BLaER1 treated with 17β-estradiol and CSF1 and Interleukin-3, amounts not matched to agents 10 nM and 100 nM (cell line): ENCODE results near the gene HLA-F.
A peak's percentile ranks its signal among the peaks of the same experiment; 100 is the strongest.

ENCODE experiments used
- H3K27ac ChIP-seq, 11 experiments: shearing (Covaris generic); formaldehyde crosslinking; 2 replicates each; pipeline ENCODE4 v1.8.1; 2022
- H3K27me3 ChIP-seq, 11 experiments: shearing (Covaris generic); formaldehyde crosslinking; 2 replicates each; pipeline ENCODE4 v1.8.1; 2022
- H3K36me3 ChIP-seq, 11 experiments: shearing (Covaris generic); formaldehyde crosslinking; 2 replicates each; pipeline ENCODE4 v1.8.1; 2022
- H3K4me1 ChIP-seq, 10 experiments: shearing (Covaris generic); formaldehyde crosslinking; 2 replicates each; pipeline ENCODE4 v1.8.1; 2022
- H3K4me2 ChIP-seq, 11 experiments: shearing (Covaris generic); formaldehyde crosslinking; 2 replicates each; pipeline ENCODE4 v1.8.1; 2022
- H3K4me3 ChIP-seq, 10 experiments: shearing (Covaris generic); formaldehyde crosslinking; 2 replicates each; pipeline ENCODE4 v1.8.1; 2022
- H3K9ac ChIP-seq, 11 experiments: shearing (Covaris generic); formaldehyde crosslinking; 2 replicates each; pipeline ENCODE4 v1.8.1; 2022
- H3K9me3 ChIP-seq, 11 experiments: shearing (Covaris generic); formaldehyde crosslinking; replicated peaks in 1 of 11; 2 replicates each; pipeline ENCODE4 v1.8.1; 2022
- H4K20me1 ChIP-seq, 11 experiments: shearing (Covaris generic); formaldehyde crosslinking; 2 replicates each; pipeline ENCODE4 v1.8.1; 2022
- Cebpa-rat ChIP-seq, 11 experiments: shearing (Covaris generic); IDR thresholded peaks; 2 replicates each; pipeline ENCODE4 v1.8.1; 2022

Gene HLA-F

GRCh38 chr6:29685718-29686326 lies 37.4 kb upstream of the HLA-F start:
- Histone ChIP-seq H4K20me1 (no peaks in the 10 kb centered on the region), H3K27me3 (no peaks in the 10 kb centered on the region), H3K9me3 (peaks cover 0 to 6% (median 2%) of the 10 kb centered on the region in 11 experiments; a peak in 12 of 22 replicates), H3K36me3 (no peaks in the 10 kb centered on the region), H3K4me2 (no peak overlapping the region), H3K4me1 (no peaks in the 10 kb centered on the region; a peak in 1 of 20 replicates), H3K27ac (no peak overlapping the region), H3K9ac (no peak overlapping the region), H3K4me3 (no peak overlapping the region)
- TF ChIP-seq Cebpa-rat (IDR thresholded peaks at IDR 0.05) = no peak

- Histone ChIP-seq H3K4me2 (no peak overlapping the region), H3K27me3 (no peaks in the 10 kb centered on the region), H3K4me3 (no peak overlapping the region), H3K9ac (no peak overlapping the region), H3K9me3 (peaks cover 10 to 17% (median 13%) of the 10 kb centered on the region in 11 experiments; a peak in 20 of 22 replicates), H3K36me3 (no peaks in the 10 kb centered on the region), H3K27ac (no peak overlapping the region), H3K4me1 (peaks cover 0 to 4% (median 0%) of the 10 kb centered on the region in 10 experiments; a peak in 1 of 20 replicates), H4K20me1 (no peaks in the 10 kb centered on the region)
- no peak for TF ChIP-seq Cebpa-rat (IDR thresholded peaks at IDR 0.05)
These were observed 28.6 kb upstream of the HLA-F start for GRCh38 chr6:29694637-29695036.

GRCh38 chr6:29696147-29697125 lies 26.8 kb upstream of the HLA-F start:
- no peaks in the 10 kb centered on the region for H4K20me1 ChIP-seq
- peak overlapping the region in 1 of 11 experiments; percentile 2; a peak in 1 of 22 replicates for H3K4me2 ChIP-seq
- H3K36me3 ChIP-seq = no peaks in the 10 kb centered on the region
- no peak for TF ChIP-seq Cebpa-rat (IDR thresholded peaks at IDR 0.05)
- H3K27me3 ChIP-seq = no peaks in the 10 kb centered on the region
- no peak overlapping the region for H3K4me3 ChIP-seq
- peaks cover 0 to 4% (median 0%) of the 10 kb centered on the region in 10 experiments; a peak in 1 of 20 replicates for H3K4me1 ChIP-seq
- H3K9me3 ChIP-seq = peaks cover 10 to 17% (median 13%) of the 10 kb centered on the region in 11 experiments; a peak in 20 of 22 replicates
- H3K27ac ChIP-seq = no peak overlapping the region
- no peak overlapping the region for H3K9ac ChIP-seq

- 0 out of 20 replicates have a peak, but pooled peaks cover 0 to 6% (median 0%) of the 10 kb centered on the region in 10 experiments for H3K4me1 ChIP-seq
- no peak overlapping the region for H3K27ac ChIP-seq
- no peak overlapping the region for H3K9ac ChIP-seq
- TF ChIP-seq Cebpa-rat (IDR thresholded peaks at IDR 0.05) = no peak
- no peak overlapping the region for H3K4me3 ChIP-seq
- H3K4me2 ChIP-seq = peak overlapping the region in 5 of 11 experiments; percentile 1 to 40 (median 27); a peak in 3 of 22 replicates
- H4K20me1 ChIP-seq = no peaks in the 10 kb centered on the region
- H3K27me3 ChIP-seq = no peaks in the 10 kb centered on the region
- H3K9me3 ChIP-seq = no peaks in the 10 kb centered on the region
- no peaks in the 10 kb centered on the region for H3K36me3 ChIP-seq
These were observed 20.6 kb upstream of the HLA-F start for GRCh38 chr6:29702519-29703103.

GRCh38 chr6:29705389-29706231 lies 17.6 kb upstream of the HLA-F start:
- TF ChIP-seq Cebpa-rat (IDR thresholded peaks at IDR 0.05) = no peak
- Histone ChIP-seq H3K4me3 (no peak overlapping the region), H3K9ac (no peak overlapping the region), H4K20me1 (no peaks in the 10 kb centered on the region), H3K9me3 (no peaks in the 10 kb centered on the region), H3K4me1 (peaks cover 19 to 32% (median 26%) of the 10 kb centered on the region in 10 experiments), H3K27ac (no peak overlapping the region), H3K36me3 (no peaks in the 10 kb centered on the region), H3K4me2 (no peak overlapping the region), H3K27me3 (0 out of 22 replicates have a peak, but pooled peaks cover 0 to 4% (median 0%) of the 10 kb centered on the region in 11 experiments)

GRCh38 chr6:29708432-29709179 lies 14.6 kb upstream of the HLA-F start:
- peak overlapping the region in 3 of 11 experiments; percentile 1 to 27 (median 14); a peak in 5 of 22 replicates for H3K27ac ChIP-seq
- no peak for TF ChIP-seq Cebpa-rat (IDR thresholded peaks at IDR 0.05)
- H3K4me2 ChIP-seq = peak overlapping the region; percentile 62 to 95 (median 92)
- H3K36me3 ChIP-seq = no peaks in the 10 kb centered on the region
- no peaks in the 10 kb centered on the region for H4K20me1 ChIP-seq
- H3K27me3 ChIP-seq = 0 out of 22 replicates have a peak, but pooled peaks cover 0 to 4% (median 0%) of the 10 kb centered on the region in 11 experiments
- peak overlapping the region in 9 of 10 experiments; percentile 12 to 48 (median 27); a peak in 12 of 20 replicates for H3K4me3 ChIP-seq
- peaks cover 19 to 31% (median 29%) of the 10 kb centered on the region in 10 experiments for H3K4me1 ChIP-seq
- peak overlapping the region in 4 of 11 experiments; percentile 7 to 28 (median 16); a peak in 3 of 22 replicates for H3K9ac ChIP-seq
- no peaks in the 10 kb centered on the region for H3K9me3 ChIP-seq

- H3K4me1 ChIP-seq = peaks cover 19 to 31% (median 29%) of the 10 kb centered on the region in 10 experiments
- H3K27me3 ChIP-seq = 0 out of 22 replicates have a peak, but pooled peaks cover 0 to 4% (median 0%) of the 10 kb centered on the region in 11 experiments
- H3K4me2 ChIP-seq = peak overlapping the region; percentile 62 to 95 (median 92)
- no peaks in the 10 kb centered on the region for H4K20me1 ChIP-seq
- peak overlapping the region in 9 of 10 experiments; percentile 12 to 48 (median 27); a peak in 13 of 20 replicates for H3K4me3 ChIP-seq
- H3K36me3 ChIP-seq = no peaks in the 10 kb centered on the region
- H3K27ac ChIP-seq = peak overlapping the region in 3 of 11 experiments; percentile 1 to 27 (median 14); a peak in 5 of 22 replicates
- no peaks in the 10 kb centered on the region for H3K9me3 ChIP-seq
- peak overlapping the region in 5 of 11 experiments; percentile 7 to 28 (median 16); a peak in 4 of 22 replicates for H3K9ac ChIP-seq
- 0 out of 22 replicates have a peak, but pooled peaks of 1 of the 11 experiments have one; percentile 17 for TF ChIP-seq Cebpa-rat (IDR thresholded peaks at IDR 0.05)
These were observed 14.0 kb upstream of the HLA-F start for GRCh38 chr6:29709188-29709587.
